CD14-positive monocyte (primary cell): Measurements from ENCODE around the gene SDF4. TPM values are rescaled to one million over a fixed set of nuclear protein-coding genes. Genes with fewer than 3 reads are reported as not detected.

ENCODE experiments used
- DNase-seq, 3 donors: peaks; one replicate each; pipeline ENCODE4 v3.0.0-alpha.2; 2011 to 2022
- H2AFZ ChIP-seq: 2 replicates; pipeline ENCODE4 v1.6.0; 2012; ENCODE audit warnings: mild to moderate bottlenecking, low read depth, low read length, inconsistent platforms; ENCODE audit not compliant: insufficient read depth, poor library complexity, severe bottlenecking
- H3K27ac ChIP-seq, 2 donors: 1 replicate in 1 of 2; 2 replicates in 1 of 2; pipeline ENCODE4 v1.5.1; 2012 to 2013; ENCODE audit warnings: low read length in 2 of 2, control low read depth in 1 of 2, inconsistent platforms in 1 of 2, low read depth in 1 of 2, mild to moderate bottlenecking in 1 of 2
- H3K27me3 ChIP-seq, 2 donors: one replicate each; pipeline versions ENCODE4 v1.6.0 to v1.6.1; 2011 to 2013; ENCODE audit warnings: low read length in 2 of 2; ENCODE audit not compliant: control insufficient read depth in 2 of 2, insufficient read depth in 2 of 2
- H3K36me3 ChIP-seq, 2 donors: replicated peaks in 1 of 2; 1 replicate in 1 of 2; 2 replicates in 1 of 2; pipeline versions ENCODE4 v1.5.1 to v1.6.1; 2012 to 2013; ENCODE audit warnings: low read length in 2 of 2, control low read depth in 1 of 2, inconsistent platforms in 1 of 2, mild to moderate bottlenecking in 1 of 2; ENCODE audit not compliant: insufficient read depth in 2 of 2, control insufficient read depth in 1 of 2
- H3K4me1 ChIP-seq, 2 donors: 1 replicate in 1 of 2; 2 replicates in 1 of 2; pipeline versions ENCODE4 v1.5.1 to v1.6.1; 2012 to 2013; ENCODE audit warnings: low read length in 2 of 2, control low read depth in 1 of 2, inconsistent platforms in 1 of 2, mild to moderate bottlenecking in 1 of 2, moderate library complexity in 1 of 2; ENCODE audit not compliant: insufficient read depth in 2 of 2, control insufficient read depth in 1 of 2
- H3K4me2 ChIP-seq: replicated peaks from 2 replicates; pipeline ENCODE3; 2012; ENCODE audit warnings: low read length, moderate library complexity, mild to moderate bottlenecking; ENCODE audit not compliant: poor library complexity, severe bottlenecking; ENCODE audit errors: extremely low read depth
- H3K4me3 ChIP-seq, 3 experiments: fragments of 200-600 bp in 1 of 3; sonication (generic) in 1 of 3; replicated peaks in 1 of 3; 1 replicate in 2 of 3; 2 replicates in 1 of 3; pipeline ENCODE4 v1.5.1; 2011 to 2013; ENCODE audit warnings: low read length in 3 of 3, mild to moderate bottlenecking in 3 of 3, control low read depth in 2 of 3, low read depth in 2 of 3, inconsistent platforms in 1 of 3, moderate library complexity in 1 of 3
- H3K79me2 ChIP-seq: 2 replicates; pipeline ENCODE4 v1.6.0; 2012; ENCODE audit warnings: mild to moderate bottlenecking, control low read depth, inconsistent platforms, low read length, moderate library complexity; ENCODE audit not compliant: insufficient read depth
- H3K9ac ChIP-seq: 2 replicates; pipeline ENCODE4 v1.6.0; 2017; ENCODE audit warnings: low read length, mild to moderate bottlenecking; ENCODE audit not compliant: insufficient read depth, poor library complexity, severe bottlenecking
- H3K9me3 ChIP-seq, 2 donors: replicated peaks in 1 of 2; 1 replicate in 1 of 2; 2 replicates in 1 of 2; pipeline versions ENCODE4 v1.5.1 to v1.6.1; 2012 to 2013; ENCODE audit warnings: low read length in 2 of 2, control low read depth in 1 of 2; ENCODE audit not compliant: control insufficient read depth in 1 of 2, insufficient read depth in 1 of 2
- H4K20me1 ChIP-seq: 2 replicates; pipeline ENCODE4 v1.6.0; 2012; ENCODE audit warnings: mild to moderate bottlenecking, low read length, control low read depth, moderate library complexity; ENCODE audit not compliant: insufficient read depth
- H3K27ac Mint-ChIP-seq, 7 donors: one replicate each; pipeline ENCODE4 v1.8.0; 2020; ENCODE audit warnings: mild to moderate bottlenecking in 7 of 7, mixed read lengths in 7 of 7, moderate library complexity in 6 of 7, inconsistent platforms in 2 of 7
- H3K27me3 Mint-ChIP-seq, 3 donors: one replicate each; pipeline ENCODE4 v1.8.0; 2021 to 2022; ENCODE audit warnings: low read depth in 3 of 3, mild to moderate bottlenecking in 3 of 3, mixed read lengths in 3 of 3, moderate library complexity in 3 of 3, inconsistent platforms in 1 of 3
- H3K36me3 Mint-ChIP-seq, 2 donors: one replicate each; pipeline ENCODE4 v1.8.0; 2020; ENCODE audit warnings: mixed read lengths in 2 of 2, inconsistent platforms in 1 of 2, mild to moderate bottlenecking in 1 of 2
- H3K4me1 Mint-ChIP-seq: one replicate; pipeline ENCODE4 v1.8.0; 2020; ENCODE audit warnings: mild to moderate bottlenecking, mixed read lengths
- H3K4me3 Mint-ChIP-seq, 2 donors: one replicate each; pipeline ENCODE4 v1.8.0; 2020; ENCODE audit warnings: mild to moderate bottlenecking in 2 of 2, mixed read lengths in 2 of 2, moderate library complexity in 1 of 2
- H3K9me3 Mint-ChIP-seq, 7 donors: one replicate each; pipeline ENCODE4 v1.8.0; 2020 to 2022; ENCODE audit warnings: mixed read lengths in 7 of 7, mild to moderate bottlenecking in 6 of 7, moderate library complexity in 6 of 7, inconsistent platforms in 2 of 7
- WGBS: methylation state at CpG from one replicate; pipeline ENCODE4 v1.1.5; 2013; ENCODE audit warnings: missing lambda C conversion rate; ENCODE audit not compliant: insufficient coverage; 5-methylcytosine and 5-hydroxymethylcytosine counted together
- intact Hi-C, 2 donors: fragments of 100-400 bp; cut with micrococcal nuclease; formaldehyde crosslinking; loops; one replicate each; pipeline versions ENCODE4 v1.15.0 to v1.15.1; 2023
- polyA plus RNA-seq, 3 donors: library from polyadenylated mRNA; depleted of rRNA in 1 of 3; unstranded in 2 of 3; stranded (reverse) in 1 of 3; fragments of 300-500 nt in 2 of 3; fragments of >200 nt in 1 of 3; fragmentation: Illumina TruSeq in 2 of 3; gene quantifications; 1 replicate in 2 of 3; 2 replicates in 1 of 3; pipeline ENCODE4 v1.2.3, GENCODE V29; 2012 to 2021
- TF ChIP-seq, protein P1 (sequence below): fragments of 200-600 bp; IDR thresholded peaks from one replicate; pipeline ENCODE4 v1.8.0; 2022; ENCODE audit warnings: antibody characterized with exemption, mild to moderate bottlenecking

The SDF4 gene
- polyA plus RNA-seq, 3 donors = 81.7 to 98.9 (median 89.0) TPM

DNA sequence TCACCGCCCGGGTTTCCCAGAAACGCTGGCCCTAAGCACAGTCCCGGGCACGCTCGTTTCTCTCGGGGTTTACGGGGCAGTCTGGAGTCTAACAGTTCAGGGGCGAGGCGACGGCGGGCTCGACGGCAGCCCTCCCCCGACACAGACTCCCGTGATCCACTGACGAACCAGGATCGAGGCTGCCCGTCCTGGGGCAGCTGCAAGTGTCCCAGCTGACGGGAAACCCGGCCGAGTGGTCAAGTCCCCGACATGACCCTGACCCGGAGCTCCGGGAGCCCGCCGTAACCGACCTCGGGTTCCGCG is 41.4 kb upstream of the SDF4 start:
- Histone ChIP-seq H3K4me2 (peak overlapping the region; percentile 79), H3K79me2 (peaks cover 53% of the 10 kb centered on the region), H2AFZ (peak overlapping the region; percentile 88), H3K27me3 (no peaks in the 10 kb centered on the region), H3K4me3 (peak overlapping the region; percentile 61 to 90 (median 81)), H3K9me3 (no peaks in the 10 kb centered on the region), H3K27ac (peak overlapping the region; percentile 47 to 88), H3K9ac (peak overlapping the region; percentile 96), H4K20me1 (peaks cover 47% of the 10 kb centered on the region), H3K36me3 (peaks cover 5 to 6% of the 10 kb centered on the region in 2 donors), H3K4me1 (peaks cover 29 to 30% of the 10 kb centered on the region in 2 donors)
- peak in 2 of 3 donors; percentile 14 to 34 for DNase-seq
- TF ChIP-seq, protein P1, sequence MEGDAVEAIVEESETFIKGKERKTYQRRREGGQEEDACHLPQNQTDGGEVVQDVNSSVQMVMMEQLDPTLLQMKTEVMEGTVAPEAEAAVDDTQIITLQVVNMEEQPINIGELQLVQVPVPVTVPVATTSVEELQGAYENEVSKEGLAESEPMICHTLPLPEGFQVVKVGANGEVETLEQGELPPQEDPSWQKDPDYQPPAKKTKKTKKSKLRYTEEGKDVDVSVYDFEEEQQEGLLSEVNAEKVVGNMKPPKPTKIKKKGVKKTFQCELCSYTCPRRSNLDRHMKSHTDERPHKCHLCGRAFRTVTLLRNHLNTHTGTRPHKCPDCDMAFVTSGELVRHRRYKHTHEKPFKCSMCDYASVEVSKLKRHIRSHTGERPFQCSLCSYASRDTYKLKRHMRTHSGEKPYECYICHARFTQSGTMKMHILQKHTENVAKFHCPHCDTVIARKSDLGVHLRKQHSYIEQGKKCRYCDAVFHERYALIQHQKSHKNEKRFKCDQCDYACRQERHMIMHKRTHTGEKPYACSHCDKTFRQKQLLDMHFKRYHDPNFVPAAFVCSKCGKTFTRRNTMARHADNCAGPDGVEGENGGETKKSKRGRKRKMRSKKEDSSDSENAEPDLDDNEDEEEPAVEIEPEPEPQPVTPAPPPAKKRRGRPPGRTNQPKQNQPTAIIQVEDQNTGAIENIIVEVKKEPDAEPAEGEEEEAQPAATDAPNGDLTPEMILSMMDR = no peak
- Mint-ChIP-seq H3K36me3 (peaks cover 19 to 29% of the 10 kb centered on the region in 2 donors), H3K4me3 (peak overlapping the region; percentile 92 to 94), H3K27me3 (peaks cover 0 to 1% (median 0%) of the 10 kb centered on the region in 3 donors), H3K4me1 (peaks cover 39% of the 10 kb centered on the region), H3K27ac (peak overlapping the region; percentile 84 to 95 (median 93)), H3K9me3 (no peaks in the 10 kb centered on the region)
- WGBS = under 1% methylated on average over 31 of the region's 31 CpGs
- intact Hi-C loops = no loop called here

DNA sequence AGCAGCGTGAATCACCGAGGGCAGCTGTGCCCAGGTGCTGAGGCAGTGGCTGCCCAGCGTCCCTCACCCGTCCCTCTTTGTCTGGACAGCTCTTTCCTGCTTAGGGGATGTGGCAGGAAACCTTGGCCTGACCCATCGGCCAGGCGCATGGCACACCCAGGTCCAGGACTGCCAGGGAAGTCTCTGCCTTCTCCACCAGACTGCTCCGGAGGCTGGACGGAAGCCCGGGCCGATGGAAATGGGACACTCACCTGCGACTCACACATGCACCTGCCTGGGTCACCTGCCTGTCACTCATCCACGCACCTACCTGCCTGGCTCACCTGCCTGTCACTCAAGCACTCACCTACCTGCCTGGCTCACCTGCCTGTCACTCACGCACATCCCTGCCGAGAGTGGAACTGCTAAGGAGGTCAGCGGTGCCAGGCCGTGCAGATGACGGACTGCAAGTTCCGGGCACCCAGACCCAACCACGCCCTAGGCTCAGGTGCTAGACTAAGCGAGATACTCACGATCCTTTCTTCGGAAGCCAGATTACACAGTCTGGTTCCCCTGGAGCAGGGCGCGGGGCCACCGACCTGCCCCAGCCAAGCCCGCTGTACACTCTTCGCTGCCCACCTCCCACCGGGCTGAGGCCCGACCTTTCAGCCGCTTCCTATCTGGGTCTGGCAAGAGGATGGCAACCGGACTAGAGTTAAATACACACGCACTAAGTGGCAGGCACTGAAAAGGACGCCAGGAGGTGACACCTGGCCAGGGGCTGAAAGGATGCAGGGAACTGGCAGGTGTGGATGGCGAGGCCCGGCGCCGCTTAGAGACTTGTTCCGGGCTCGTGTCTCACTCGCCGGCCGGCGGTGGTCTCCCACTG is 40.8 kb upstream of the SDF4 start:
- H2AFZ ChIP-seq = peak overlapping the region; percentile 88
- H3K27me3 ChIP-seq = no peaks in the 10 kb centered on the region
- no peaks in the 10 kb centered on the region for H3K9me3 ChIP-seq
- peaks cover 59% of the 10 kb centered on the region for H3K79me2 ChIP-seq
- H3K4me3 ChIP-seq = peak overlapping the region; percentile 61 to 90 (median 81)
- WGBS = 48% methylated on average over 43 of the region's 43 CpGs
- H4K20me1 ChIP-seq = peaks cover 53% of the 10 kb centered on the region
- H3K27ac ChIP-seq = peak overlapping the region; percentile 47 to 88
- no peak for DNase-seq
- no peaks in the 10 kb centered on the region for H3K9me3 Mint-ChIP-seq
- H3K27ac Mint-ChIP-seq = peak overlapping the region; percentile 84 to 95 (median 93)
- peaks cover 11% of the 10 kb centered on the region in 2 donors for H3K36me3 ChIP-seq
- peaks cover 29 to 30% of the 10 kb centered on the region in 2 donors for H3K4me1 ChIP-seq
- H3K4me3 Mint-ChIP-seq = peak overlapping the region; percentile 92 to 94
- TF ChIP-seq, protein P1 = no peak
- peaks cover 22 to 34% of the 10 kb centered on the region in 2 donors for H3K36me3 Mint-ChIP-seq
- peak overlapping the region; percentile 79 for H3K4me2 ChIP-seq
- H3K27me3 Mint-ChIP-seq = peaks cover 0 to 1% (median 0%) of the 10 kb centered on the region in 3 donors
- intact Hi-C loops = no loop called here
- peaks cover 39% of the 10 kb centered on the region for H3K4me1 Mint-ChIP-seq
- peak overlapping the region; percentile 96 for H3K9ac ChIP-seq
